Osteoblast (primary cell): Measurements from ENCODE around the gene U2AF2. TPM values are rescaled to one million over a fixed set of nuclear protein-coding genes. Genes with fewer than 3 reads are reported as not detected.

Source experiments
- DNase-seq: peaks from one replicate; pipeline ENCODE4 v3.0.0; 2011; ENCODE audit warnings: low spot score, mixed read lengths; ENCODE audit not compliant: insufficient read length; ENCODE audit errors: missing footprints
- H2AFZ ChIP-seq: 2 replicates; pipeline ENCODE4 v1.6.0; 2011; ENCODE audit warnings: mild to moderate bottlenecking, low read length
- H3K27ac ChIP-seq: 2 replicates; pipeline ENCODE4 v1.5.1; 2011; ENCODE audit warnings: mild to moderate bottlenecking, low read depth, low read length, moderate library complexity
- H3K27me3 ChIP-seq: 2 replicates; pipeline ENCODE4 v1.6.0; 2012; ENCODE audit warnings: mild to moderate bottlenecking, control low read depth, inconsistent platforms, low read length, moderate library complexity; ENCODE audit not compliant: insufficient read depth
- H3K36me3 ChIP-seq: 2 replicates; pipeline ENCODE4 v1.5.1; 2011; ENCODE audit warnings: mild to moderate bottlenecking, low read length, control low read depth, moderate library complexity; ENCODE audit not compliant: insufficient read depth
- H3K4me1 ChIP-seq: 2 replicates; pipeline ENCODE4 v1.5.1; 2011; ENCODE audit warnings: mild to moderate bottlenecking, low read length, control low read depth, moderate library complexity; ENCODE audit not compliant: insufficient read depth
- H3K4me2 ChIP-seq: 2 replicates; pipeline ENCODE4 v1.6.0; 2011; ENCODE audit warnings: mild to moderate bottlenecking, low read length; ENCODE audit not compliant: insufficient read depth
- H3K4me3 ChIP-seq: fragments of 200-600 bp; sonication (generic); 3 replicates; pipeline ENCODE4 v1.5.1; 2012; ENCODE audit warnings: mild to moderate bottlenecking, low read length, inconsistent platforms; ENCODE audit not compliant: insufficient read depth
- H3K79me2 ChIP-seq: 2 replicates; pipeline ENCODE4 v1.6.0; 2012; ENCODE audit warnings: mild to moderate bottlenecking, low read length, control low read depth, inconsistent platforms; ENCODE audit not compliant: insufficient read depth
- H3K9me3 ChIP-seq: 2 replicates; pipeline ENCODE4 v1.5.1; 2011; ENCODE audit warnings: low read depth, low read length, control low read depth
- H4K20me1 ChIP-seq: 2 replicates; pipeline ENCODE4 v1.6.0; 2012; ENCODE audit warnings: mild to moderate bottlenecking, low read length, control low read depth; ENCODE audit not compliant: insufficient read depth
- total RNA-seq: library from RNA; depleted of rRNA; stranded (reverse); fragments of >200 nt; gene quantifications from 2 replicates; pipeline ENCODE4 v1.2.3, GENCODE V29; 2012
- TF ChIP-seq, protein P1 (sequence below): IDR thresholded peaks from 2 replicates; pipeline ENCODE4 v1.5.1; 2011; ENCODE audit warnings: mild to moderate bottlenecking, low read depth, low read length, moderate library complexity; ENCODE audit errors: extremely low read depth

Gene U2AF2
- total RNA-seq, 1 donor = 70.2 TPM

DNA sequence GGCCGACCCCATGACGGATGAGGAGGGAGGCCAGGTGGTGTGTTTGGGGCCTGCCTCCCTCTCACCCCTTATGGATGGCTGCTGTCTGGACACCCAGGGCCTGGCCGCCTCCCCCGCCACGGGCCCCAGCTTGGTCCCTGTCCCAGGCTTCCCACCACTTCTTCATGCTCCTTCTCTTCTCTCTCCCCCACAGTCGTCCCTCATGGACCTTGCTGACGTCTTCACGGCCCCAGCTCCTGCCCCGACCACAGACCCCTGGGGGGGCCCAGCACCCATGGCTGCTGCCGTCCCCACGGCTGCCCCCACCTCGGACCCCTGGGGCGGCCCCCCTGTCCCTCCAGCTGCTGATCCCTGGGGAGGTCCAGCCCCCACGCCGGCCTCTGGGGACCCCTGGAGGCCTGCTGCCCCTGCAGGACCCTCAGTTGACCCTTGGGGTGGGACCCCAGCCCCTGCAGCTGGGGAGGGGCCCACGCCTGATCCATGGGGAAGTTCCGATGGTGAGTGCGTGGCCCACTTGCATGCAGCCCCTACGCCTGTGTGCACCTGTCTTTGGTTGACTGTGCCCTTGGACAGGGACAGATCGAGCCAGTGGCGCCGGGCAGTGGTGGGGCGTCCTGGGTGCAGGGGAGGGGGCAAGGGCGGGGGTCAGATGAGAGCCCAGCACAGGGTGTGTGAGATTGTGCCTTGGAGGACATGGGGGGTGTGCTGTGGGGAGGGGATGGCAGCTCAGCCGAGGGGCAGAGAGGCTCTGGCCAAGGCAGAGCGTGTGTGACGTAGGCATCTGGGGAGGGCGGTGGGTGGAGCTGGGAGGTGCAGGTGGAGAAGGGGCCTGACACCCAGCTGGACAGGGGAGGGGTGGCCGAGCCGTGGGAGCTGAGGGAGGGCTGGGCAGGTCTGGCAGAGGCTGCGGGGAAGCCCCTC lies 37.0 kb downstream of the U2AF2 start:
- TF ChIP-seq, protein P1, sequence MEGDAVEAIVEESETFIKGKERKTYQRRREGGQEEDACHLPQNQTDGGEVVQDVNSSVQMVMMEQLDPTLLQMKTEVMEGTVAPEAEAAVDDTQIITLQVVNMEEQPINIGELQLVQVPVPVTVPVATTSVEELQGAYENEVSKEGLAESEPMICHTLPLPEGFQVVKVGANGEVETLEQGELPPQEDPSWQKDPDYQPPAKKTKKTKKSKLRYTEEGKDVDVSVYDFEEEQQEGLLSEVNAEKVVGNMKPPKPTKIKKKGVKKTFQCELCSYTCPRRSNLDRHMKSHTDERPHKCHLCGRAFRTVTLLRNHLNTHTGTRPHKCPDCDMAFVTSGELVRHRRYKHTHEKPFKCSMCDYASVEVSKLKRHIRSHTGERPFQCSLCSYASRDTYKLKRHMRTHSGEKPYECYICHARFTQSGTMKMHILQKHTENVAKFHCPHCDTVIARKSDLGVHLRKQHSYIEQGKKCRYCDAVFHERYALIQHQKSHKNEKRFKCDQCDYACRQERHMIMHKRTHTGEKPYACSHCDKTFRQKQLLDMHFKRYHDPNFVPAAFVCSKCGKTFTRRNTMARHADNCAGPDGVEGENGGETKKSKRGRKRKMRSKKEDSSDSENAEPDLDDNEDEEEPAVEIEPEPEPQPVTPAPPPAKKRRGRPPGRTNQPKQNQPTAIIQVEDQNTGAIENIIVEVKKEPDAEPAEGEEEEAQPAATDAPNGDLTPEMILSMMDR = no peak
- no peak overlapping the region for H2AFZ ChIP-seq
- DNase-seq = peak; percentile 78
- no peak overlapping the region for H3K4me2 ChIP-seq
- H3K27ac ChIP-seq = no peak overlapping the region
- no peaks in the 10 kb centered on the region for H3K9me3 ChIP-seq
- no peak overlapping the region for H3K4me3 ChIP-seq
- peaks cover 25% of the 10 kb centered on the region for H3K79me2 ChIP-seq
- H4K20me1 ChIP-seq = peaks cover 28% of the 10 kb centered on the region
- no peaks in the 10 kb centered on the region for H3K4me1 ChIP-seq
- H3K36me3 ChIP-seq = peaks cover 34% of the 10 kb centered on the region
- H3K27me3 ChIP-seq = no peaks in the 10 kb centered on the region

DNA sequence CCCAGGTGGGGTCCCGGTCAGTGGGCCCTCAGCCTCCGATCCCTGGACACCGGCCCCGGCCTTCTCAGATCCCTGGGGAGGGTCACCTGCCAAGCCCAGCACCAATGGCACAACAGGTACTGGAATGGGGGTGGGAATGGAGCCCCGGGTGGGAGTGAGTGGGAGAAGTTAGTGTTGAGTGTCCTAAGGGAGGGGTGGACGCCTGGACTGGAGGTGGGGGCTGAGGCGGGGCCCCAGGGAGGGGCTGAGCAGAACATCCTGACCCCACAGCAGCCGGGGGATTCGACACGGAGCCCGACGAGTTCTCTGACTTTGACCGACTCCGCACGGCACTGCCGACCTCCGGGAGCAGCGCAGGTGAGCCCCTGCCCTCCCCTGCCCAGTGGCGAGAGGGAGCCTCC lies 37.8 kb downstream of the U2AF2 start:
- peak; percentile 83 for DNase-seq
- Histone ChIP-seq H3K79me2 (peaks cover 16% of the 10 kb centered on the region), H2AFZ (no peak overlapping the region), H3K4me2 (no peak overlapping the region), H3K9me3 (no peaks in the 10 kb centered on the region), H4K20me1 (peaks cover 20% of the 10 kb centered on the region), H3K36me3 (peaks cover 41% of the 10 kb centered on the region), H3K4me1 (no peaks in the 10 kb centered on the region), H3K27ac (no peak overlapping the region), H3K4me3 (no peak overlapping the region), H3K27me3 (no peaks in the 10 kb centered on the region)
- TF ChIP-seq, protein P1 = no peak

DNA sequence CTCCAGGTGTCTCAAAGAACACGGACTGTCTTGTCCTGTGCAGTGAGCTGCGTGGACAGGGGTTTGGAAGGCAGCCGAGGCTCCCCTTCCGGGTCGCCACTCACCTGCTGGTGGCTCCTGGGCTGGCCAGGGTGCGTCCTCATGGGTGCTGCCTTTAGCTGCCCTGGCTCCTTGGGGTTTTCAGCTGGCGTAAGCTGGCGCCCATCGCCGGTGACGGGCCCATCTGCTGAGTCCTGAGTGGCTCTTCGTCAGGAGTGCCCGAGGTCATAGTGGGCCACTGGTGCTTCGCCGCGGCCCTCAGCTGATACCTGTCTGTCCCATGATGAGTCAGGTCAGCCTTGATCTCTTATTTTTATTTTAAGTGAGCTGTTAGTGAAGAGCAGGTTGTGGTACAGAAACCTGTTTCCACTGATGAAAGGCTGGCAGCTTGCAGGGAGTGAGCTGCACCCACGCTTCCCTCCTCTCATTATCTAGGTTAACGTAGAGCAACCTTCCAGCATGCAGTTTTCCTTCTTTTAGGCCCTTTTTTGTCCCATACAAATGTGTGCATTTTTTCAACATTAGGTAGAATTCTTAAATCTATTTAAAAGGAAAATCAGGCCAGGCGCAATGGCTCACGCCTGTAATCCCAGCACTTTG lies 38.6 kb downstream of the U2AF2 start:
- no peak overlapping the region for H2AFZ ChIP-seq
- H3K27me3 ChIP-seq = no peaks in the 10 kb centered on the region
- H4K20me1 ChIP-seq = peaks cover 14% of the 10 kb centered on the region
- no peak overlapping the region for H3K4me2 ChIP-seq
- TF ChIP-seq, protein P1 = no peak
- no peak overlapping the region for H3K27ac ChIP-seq
- peaks cover 9% of the 10 kb centered on the region for H3K79me2 ChIP-seq
- no peaks in the 10 kb centered on the region for H3K4me1 ChIP-seq
- DNase-seq = peak; percentile 68
- no peaks in the 10 kb centered on the region for H3K9me3 ChIP-seq
- H3K36me3 ChIP-seq = peaks cover 42% of the 10 kb centered on the region
- no peak overlapping the region for H3K4me3 ChIP-seq

DNA sequence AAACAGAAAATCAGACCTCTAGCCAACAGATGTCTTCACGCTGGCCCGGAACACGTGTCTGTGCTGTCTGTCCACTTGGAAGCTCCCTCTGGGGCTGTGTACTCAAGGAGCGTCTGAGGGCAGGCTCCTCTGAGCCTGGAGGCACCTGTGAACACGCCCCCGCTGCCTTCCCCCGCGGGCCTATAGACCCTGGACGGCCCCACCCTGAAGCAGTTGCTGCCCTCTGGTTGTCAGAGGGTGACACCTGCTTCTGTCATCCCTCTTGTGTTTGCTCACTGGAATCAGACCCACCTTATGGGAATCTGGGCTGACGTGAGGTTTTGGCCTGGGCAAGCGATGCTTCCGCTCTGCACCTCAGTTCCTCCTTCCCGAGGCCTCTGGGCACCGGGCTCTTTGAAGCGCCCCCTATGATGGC lies 39.4 kb downstream of the U2AF2 start:
- TF ChIP-seq, protein P1 = no peak
- peaks cover 14% of the 10 kb centered on the region for H4K20me1 ChIP-seq
- H3K4me1 ChIP-seq = no peaks in the 10 kb centered on the region
- H3K27me3 ChIP-seq = no peaks in the 10 kb centered on the region
- no peak overlapping the region for H3K27ac ChIP-seq
- peaks cover 42% of the 10 kb centered on the region for H3K36me3 ChIP-seq
- H3K79me2 ChIP-seq = peaks cover 5% of the 10 kb centered on the region
- H3K9me3 ChIP-seq = no peaks in the 10 kb centered on the region
- DNase-seq = peak; percentile 50
- no peak overlapping the region for H3K4me2 ChIP-seq
- no peak overlapping the region for H2AFZ ChIP-seq
- no peak overlapping the region for H3K4me3 ChIP-seq
